ENCODE measurements around the gene CBR1.

DNA sequence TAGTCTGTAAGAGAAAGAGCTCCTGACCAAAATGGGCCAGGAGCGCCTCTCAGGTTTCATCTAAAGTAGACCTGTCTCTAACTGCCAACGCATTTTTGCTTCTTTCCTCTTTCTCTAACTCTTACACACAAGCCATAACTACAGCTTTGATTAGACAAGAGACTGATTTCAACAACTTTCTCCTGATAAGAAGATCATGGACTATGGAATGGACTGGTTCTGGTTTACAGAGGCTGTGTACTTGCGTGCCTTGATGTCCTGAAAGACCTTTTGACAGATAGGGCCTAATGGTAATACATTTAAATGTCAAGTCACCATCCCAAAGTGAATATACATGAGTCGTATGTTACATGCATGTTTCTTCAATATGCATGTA, 5.8 kb upstream of the CBR1 start:
- TF ChIP-seq, protein P1, sequence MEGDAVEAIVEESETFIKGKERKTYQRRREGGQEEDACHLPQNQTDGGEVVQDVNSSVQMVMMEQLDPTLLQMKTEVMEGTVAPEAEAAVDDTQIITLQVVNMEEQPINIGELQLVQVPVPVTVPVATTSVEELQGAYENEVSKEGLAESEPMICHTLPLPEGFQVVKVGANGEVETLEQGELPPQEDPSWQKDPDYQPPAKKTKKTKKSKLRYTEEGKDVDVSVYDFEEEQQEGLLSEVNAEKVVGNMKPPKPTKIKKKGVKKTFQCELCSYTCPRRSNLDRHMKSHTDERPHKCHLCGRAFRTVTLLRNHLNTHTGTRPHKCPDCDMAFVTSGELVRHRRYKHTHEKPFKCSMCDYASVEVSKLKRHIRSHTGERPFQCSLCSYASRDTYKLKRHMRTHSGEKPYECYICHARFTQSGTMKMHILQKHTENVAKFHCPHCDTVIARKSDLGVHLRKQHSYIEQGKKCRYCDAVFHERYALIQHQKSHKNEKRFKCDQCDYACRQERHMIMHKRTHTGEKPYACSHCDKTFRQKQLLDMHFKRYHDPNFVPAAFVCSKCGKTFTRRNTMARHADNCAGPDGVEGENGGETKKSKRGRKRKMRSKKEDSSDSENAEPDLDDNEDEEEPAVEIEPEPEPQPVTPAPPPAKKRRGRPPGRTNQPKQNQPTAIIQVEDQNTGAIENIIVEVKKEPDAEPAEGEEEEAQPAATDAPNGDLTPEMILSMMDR (IDR thresholded peaks at IDR 0.05) = no peak
- no peak for TF ChIP-seq POLR2A (IDR thresholded peaks at IDR 0.05)
